Brain microvascular endothelial cell (primary cell): ENCODE measurements around the gene ZNF202.
A peak's percentile ranks its signal among the peaks of the same experiment; 100 is the strongest.

Experiments used
- DNase-seq: peaks from one replicate; pipeline ENCODE4 v3.0.0-alpha.2; 2020
- H3K27ac ChIP-seq: fragments of 250-450 bp; sonication (Bioruptor Pico); 2 replicates; pipeline ENCODE4 v1.5.1; 2020; ENCODE audit warnings: mild to moderate bottlenecking, moderate library complexity
- H3K27me3 ChIP-seq: fragments of 250-450 bp; sonication (Bioruptor Pico); replicated peaks from 2 replicates; pipeline ENCODE4 v1.5.1; 2020; ENCODE audit warnings: mild to moderate bottlenecking
- H3K36me3 ChIP-seq: fragments of 250-450 bp; sonication (Bioruptor Pico); replicated peaks from 2 replicates; pipeline ENCODE4 v1.5.1; 2020; ENCODE audit warnings: mild to moderate bottlenecking
- H3K4me3 ChIP-seq: 2 replicates; pipeline ENCODE4 v1.5.1; 2011; ENCODE audit warnings: low read depth, mild to moderate bottlenecking, control low read depth, low read length, moderate library complexity
- CTCF ChIP-seq: IDR thresholded peaks from 2 replicates; pipeline ENCODE4 v1.5.1; 2011; ENCODE audit warnings: low read depth, mild to moderate bottlenecking, moderate library complexity, low read length, control low read depth, inconsistent platforms; ENCODE audit errors: missing control alignments
- in situ Hi-C: cut with HindIII; loops from 2 replicates; pipeline ENCODE4 v1.10.0; 2017; ENCODE audit warnings: low sequenced_read_pairs, low pct_ligation_motif_present

Gene ZNF202

GRCh38 chr11:123692961-123693360, 48.5 kb downstream of the ZNF202 start:
- no peak overlapping the region for H3K4me3 ChIP-seq
- no peak for DNase-seq
- H3K27ac ChIP-seq, result no peak overlapping the region
- in situ Hi-C loops, result no loop called here
- TF ChIP-seq CTCF, result no peak
- H3K27me3 ChIP-seq, result no peaks in the 10 kb centered on the region
- no peaks in the 10 kb centered on the region for H3K36me3 ChIP-seq

GRCh38 chr11:123690485-123690884, 51.0 kb downstream of the ZNF202 start:
- in situ Hi-C loops, result no loop called here
- TF ChIP-seq CTCF, result no peak
- Histone ChIP-seq H3K4me3 (no peak overlapping the region), H3K27ac (no peak overlapping the region), H3K36me3 (no peaks in the 10 kb centered on the region), H3K27me3 (no peaks in the 10 kb centered on the region)
- peak; percentile 60 for DNase-seq

- Histone ChIP-seq H3K27ac (no peak overlapping the region), H3K4me3 (no peak overlapping the region), H3K36me3 (no peaks in the 10 kb centered on the region), H3K27me3 (no peaks in the 10 kb centered on the region)
- in situ Hi-C loops, result no loop called here
- TF ChIP-seq CTCF, result no peak
- DNase-seq, result no peak
Observed at GRCh38 chr11:123684601-123685000, 56.9 kb downstream of the ZNF202 start.

GRCh38 chr11:123683428-123684170, 57.9 kb downstream of the ZNF202 start:
- Histone ChIP-seq H3K27me3 (no peaks in the 10 kb centered on the region), H3K4me3 (no peak overlapping the region), H3K36me3 (no peaks in the 10 kb centered on the region), H3K27ac (no peak overlapping the region)
- no peak for TF ChIP-seq CTCF
- in situ Hi-C loops, result no loop called here
- DNase-seq, result no peak

GRCh38 chr11:123682696-123683410, 58.6 kb downstream of the ZNF202 start:
- no peaks in the 10 kb centered on the region for H3K27me3 ChIP-seq
- no peak overlapping the region for H3K27ac ChIP-seq
- no peak for TF ChIP-seq CTCF
- H3K36me3 ChIP-seq, result no peaks in the 10 kb centered on the region
- DNase-seq, result no peak
- no peak overlapping the region for H3K4me3 ChIP-seq
- in situ Hi-C loops, result no loop called here

GRCh38 chr11:123681030-123681429, 60.4 kb downstream of the ZNF202 start:
- in situ Hi-C loops, result no loop called here

More at GRCh38 chr11:123681030-123681429, 60.4 kb downstream of the ZNF202 start:
- no peak for TF ChIP-seq CTCF
- Histone ChIP-seq H3K4me3 (no peak overlapping the region), H3K36me3 (no peaks in the 10 kb centered on the region), H3K27me3 (no peaks in the 10 kb centered on the region), H3K27ac (no peak overlapping the region)
- DNase-seq, result no peak
